PC-3 (cell line): ENCODE results near the gene SPIRE1.

Experiments
- EZH2 ChIP-seq: fragments of 300-600 bp; sonication (generic); IDR thresholded peaks from one replicate; pipeline ENCODE4 v1.6.1; 2017; ENCODE audit warnings: antibody characterized with exemption, mild to moderate bottlenecking, low read length; ENCODE audit not compliant: unreplicated experiment
- EZH2phosphoT487 ChIP-seq: fragments of 300-600 bp; sonication (generic); IDR thresholded peaks from 2 replicates; pipeline ENCODE4 v1.6.1; 2018; ENCODE audit warnings: mild to moderate bottlenecking, antibody characterized with exemption, low read length, borderline replicate concordance
- TF ChIP-seq, protein P1 (sequence below): fragments of 300-600 bp; sonication (generic); conservative IDR thresholded peaks from 2 replicates; pipeline ENCODE4 v1.5.1; 2017; ENCODE audit warnings: antibody characterized with exemption, low read depth, mild to moderate bottlenecking, low read length

DNA sequence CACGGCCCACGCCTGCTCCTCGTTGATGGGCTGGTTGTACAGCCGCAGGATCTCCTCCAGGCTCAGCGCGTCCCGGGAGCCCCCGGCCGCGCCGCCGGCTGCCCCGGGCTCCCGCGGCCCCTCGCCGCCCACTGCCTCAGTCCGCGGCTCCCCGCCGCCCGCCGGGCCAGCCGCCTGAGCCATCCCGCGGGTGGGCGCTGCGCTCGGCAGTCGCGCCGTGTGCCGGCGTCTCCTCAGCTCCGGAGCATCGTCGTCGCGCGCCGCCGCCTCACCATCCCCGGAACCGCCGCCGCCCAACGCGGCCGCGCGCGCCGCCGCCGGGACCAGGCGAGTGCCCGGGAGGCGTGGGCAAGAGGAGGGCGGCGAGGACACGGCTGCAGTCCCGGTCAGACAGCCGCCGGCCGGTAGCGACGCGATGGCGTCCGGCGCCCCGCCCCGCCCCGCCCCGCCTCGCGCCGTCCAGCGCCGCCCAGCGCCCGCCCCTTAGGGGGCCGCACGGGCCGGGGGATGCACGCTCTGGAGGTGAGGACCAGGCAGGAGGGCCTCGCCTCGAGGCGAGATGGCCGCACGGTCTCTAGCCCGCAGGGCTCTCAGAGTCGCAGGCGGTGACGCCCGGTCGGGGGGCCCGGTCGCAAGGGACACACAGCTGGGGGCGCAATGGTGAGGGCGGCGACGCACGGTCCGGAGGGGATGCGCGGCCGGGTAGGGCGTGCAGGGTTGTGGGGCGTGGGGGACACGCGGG, at the start of gene SPIRE1:
- TF ChIP-seq, protein P1, sequence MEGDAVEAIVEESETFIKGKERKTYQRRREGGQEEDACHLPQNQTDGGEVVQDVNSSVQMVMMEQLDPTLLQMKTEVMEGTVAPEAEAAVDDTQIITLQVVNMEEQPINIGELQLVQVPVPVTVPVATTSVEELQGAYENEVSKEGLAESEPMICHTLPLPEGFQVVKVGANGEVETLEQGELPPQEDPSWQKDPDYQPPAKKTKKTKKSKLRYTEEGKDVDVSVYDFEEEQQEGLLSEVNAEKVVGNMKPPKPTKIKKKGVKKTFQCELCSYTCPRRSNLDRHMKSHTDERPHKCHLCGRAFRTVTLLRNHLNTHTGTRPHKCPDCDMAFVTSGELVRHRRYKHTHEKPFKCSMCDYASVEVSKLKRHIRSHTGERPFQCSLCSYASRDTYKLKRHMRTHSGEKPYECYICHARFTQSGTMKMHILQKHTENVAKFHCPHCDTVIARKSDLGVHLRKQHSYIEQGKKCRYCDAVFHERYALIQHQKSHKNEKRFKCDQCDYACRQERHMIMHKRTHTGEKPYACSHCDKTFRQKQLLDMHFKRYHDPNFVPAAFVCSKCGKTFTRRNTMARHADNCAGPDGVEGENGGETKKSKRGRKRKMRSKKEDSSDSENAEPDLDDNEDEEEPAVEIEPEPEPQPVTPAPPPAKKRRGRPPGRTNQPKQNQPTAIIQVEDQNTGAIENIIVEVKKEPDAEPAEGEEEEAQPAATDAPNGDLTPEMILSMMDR = no peak
- TF ChIP-seq EZH2 = no peak
- no peak for TF ChIP-seq EZH2phosphoT487
